Limb (tissue), 2 donors: ENCODE results near the gene ARHGDIA.

Experiments
- DNase-seq, 2 donors: peaks; one replicate each; pipeline ENCODE4 v3.0.0-alpha.2; 2016; ENCODE audit errors: extremely low spot score in 2 of 2

ARHGDIA gene

DNA sequence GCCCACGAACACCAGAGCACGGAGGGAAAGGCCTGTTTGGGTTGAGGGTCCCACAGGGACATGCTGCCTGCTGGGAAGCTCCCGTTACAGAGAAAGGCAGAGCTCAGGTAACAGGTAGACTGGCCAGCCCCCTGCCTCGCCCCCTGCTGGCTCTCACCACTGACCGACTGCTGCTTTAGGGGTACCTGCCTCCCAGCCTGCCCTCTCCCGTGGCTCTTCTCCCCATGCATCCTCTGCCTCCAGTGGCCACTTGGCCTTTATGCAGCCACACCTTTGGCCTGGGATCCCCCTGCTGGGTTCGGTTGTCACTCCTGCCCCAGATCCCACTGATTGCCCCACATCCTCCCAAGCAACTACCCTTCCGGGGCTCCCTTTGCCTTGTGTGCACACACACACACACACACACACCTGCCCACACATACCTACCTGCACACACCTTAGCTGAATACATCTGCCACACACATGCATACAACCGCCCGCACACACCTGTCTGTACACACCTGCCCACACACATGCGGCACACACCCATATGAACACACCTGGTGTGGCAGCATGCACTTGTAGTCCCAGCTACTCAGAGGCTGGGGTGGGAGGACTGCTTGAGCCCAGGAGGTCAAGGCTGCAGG lies 45.2 kb downstream of the ARHGDIA start:
- no peak for DNase-seq

DNA sequence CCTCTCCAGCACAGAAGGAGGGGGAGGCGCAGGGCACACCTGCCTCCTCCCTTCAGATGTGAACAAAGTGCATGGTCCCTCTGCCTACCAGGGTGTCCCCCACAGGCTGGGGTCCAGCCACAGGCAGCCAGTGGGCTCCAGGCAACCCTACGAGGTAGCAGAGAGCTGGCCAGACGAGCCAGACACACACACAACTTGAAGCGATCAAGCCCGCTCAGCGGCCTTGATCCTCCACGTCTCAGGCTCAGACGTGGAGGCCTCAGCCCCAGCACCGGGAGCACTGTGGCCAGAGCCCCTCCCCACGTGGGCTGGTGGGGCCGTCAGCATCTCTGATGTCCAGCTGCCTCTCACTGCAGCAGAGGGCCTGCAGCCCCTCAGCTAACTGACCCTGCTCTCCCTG lies 46.5 kb downstream of the ARHGDIA start:
- DNase-seq, result no peak

DNA sequence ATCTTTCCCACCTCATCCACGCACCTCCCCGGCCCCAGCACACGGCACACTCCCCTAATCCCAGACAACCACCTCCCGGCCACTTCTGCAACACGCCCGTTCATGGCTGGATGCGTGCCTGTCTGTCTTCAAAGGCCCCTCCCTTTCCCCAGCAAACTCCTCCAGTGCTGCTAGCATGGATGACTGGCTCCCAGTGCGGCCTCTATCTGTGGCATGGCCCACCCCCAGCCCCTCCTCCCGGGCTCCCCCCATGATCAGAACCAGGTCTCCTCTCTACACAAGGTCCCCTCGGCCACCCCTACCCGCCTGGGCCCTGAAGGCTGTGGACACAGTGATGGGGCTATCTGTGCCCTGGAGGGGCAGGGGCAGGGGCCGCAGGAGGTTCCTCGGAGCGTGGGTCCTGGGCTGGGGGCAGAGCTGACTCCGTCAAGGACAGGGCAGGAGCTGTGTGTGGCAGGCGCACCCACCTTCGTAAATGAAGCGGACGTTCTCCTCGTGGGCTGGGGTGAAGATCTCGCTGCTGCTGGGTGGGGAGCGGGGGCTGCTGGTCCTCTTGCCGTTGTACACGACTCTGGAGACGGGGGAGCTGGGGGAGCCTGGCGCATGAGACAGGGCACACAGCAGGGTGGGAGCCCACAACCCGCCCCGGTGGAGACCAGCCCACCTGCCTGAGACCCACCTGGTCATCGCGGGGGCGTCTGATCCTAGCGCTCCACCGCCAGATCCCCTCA lies 47.2 kb downstream of the ARHGDIA start:
- DNase-seq, result no peak

DNA sequence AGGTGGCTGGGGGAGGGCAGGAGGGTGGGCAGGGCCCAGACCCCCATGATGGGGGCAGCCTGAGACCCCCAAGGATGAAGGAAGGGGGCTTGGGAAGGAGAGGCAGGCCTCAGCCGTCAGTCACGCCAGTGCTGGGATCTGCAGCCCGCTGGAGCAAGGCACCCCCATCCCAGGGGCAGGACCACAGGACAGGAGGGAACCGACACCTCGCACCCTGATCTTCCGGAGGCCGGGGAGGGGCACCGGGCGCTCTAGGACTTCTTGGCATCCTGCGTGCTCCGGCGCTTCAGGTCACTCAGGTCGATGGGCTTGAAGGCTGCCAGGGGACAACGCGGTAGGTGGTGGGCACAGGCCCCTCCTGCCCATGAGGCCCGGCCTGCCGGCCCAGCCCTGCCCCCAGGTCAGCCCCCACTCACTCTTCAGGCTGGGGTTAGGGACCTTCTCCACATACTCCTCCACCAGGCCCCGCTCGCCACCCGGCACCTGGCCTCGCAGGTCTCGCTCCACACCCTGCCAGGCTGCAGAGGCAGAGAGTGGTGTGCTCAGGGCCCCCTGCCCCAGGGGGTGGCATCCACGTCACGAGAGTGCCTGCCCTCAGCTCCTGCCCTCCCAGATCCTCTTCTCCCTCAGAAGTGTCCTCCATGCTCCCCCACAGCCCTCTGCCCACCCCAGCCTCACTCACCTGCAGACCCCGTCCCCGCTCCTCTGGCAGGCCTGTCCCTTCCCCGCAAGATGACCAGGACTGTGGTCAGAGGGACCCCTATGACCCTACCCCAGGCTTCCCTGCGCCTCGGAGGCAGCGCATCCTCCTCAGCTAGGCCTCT lies 47.9 kb downstream of the ARHGDIA start:
- no peak for DNase-seq

DNA sequence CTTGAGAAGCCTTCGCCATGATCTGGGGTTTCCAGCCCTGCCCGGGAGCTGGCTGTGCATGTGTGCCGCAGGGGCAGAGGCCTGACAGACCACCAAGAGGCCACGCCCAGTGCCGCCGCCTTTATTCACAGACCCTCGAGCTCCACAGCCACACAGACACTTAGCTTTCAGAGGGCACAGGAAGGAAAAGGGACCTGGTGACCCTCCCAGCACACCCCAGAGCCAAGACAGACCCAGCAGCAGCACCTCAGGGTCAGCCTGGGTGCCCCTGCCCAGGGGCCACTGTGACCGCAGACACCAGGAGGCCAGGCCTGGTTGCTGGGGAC lies 48.9 kb downstream of the ARHGDIA start:
- DNase-seq, result no peak

DNA sequence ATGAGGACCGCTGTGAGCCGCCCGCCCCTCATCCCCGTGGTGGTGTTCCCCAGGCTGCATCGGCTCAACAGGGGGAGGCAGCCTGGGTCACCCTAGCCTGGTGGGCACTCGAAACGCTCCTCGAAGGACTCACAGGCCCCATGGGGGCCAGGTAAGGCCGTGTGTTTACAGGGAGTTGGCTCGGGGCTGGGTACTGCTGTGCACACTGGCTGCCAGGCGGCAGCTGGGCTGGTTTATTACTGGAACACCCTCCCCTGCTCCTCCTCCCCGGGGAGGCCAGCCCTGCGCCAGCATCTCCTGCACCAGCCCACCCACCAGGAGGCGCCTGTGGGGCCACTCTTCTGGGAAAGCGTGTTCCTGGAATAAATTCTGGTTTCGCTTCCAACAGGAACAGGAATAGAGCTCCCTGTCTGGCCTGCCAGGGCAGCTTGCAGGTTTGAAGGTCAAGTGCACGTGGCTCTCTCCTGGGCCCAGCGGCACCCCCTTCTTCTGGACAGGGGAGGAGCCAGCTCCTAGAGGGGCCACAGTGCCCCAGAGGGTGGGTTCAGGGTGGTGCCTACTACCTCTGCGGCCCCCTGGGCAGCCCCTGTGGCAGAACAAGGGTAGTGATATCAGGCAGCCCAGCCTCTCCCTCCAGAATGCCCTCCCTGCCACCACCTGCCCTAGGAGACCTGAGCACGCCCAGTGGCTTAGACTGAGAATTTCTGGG lies 49.4 kb downstream of the ARHGDIA start:
- DNase-seq, result no peak

DNA sequence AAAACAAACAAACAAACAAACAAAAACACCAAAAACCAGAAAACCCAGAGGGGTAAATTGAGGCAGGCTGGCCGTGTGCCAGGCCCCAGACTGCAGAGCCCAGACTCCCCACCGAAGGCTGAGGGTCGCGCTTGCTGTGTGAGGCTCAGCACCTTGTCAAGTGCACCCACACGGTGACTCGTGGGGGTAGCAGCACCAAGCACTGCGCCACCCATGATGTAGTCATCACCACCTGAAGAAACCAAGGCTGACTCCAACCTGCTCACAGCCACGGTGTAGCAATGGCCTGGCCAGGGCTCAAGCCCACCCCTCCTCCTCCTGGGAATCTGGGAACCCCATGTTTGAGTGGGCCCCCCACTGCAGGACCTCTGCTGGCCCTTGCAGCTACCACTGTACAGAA lies 50.0 kb downstream of the ARHGDIA start:
- no peak for DNase-seq

DNA sequence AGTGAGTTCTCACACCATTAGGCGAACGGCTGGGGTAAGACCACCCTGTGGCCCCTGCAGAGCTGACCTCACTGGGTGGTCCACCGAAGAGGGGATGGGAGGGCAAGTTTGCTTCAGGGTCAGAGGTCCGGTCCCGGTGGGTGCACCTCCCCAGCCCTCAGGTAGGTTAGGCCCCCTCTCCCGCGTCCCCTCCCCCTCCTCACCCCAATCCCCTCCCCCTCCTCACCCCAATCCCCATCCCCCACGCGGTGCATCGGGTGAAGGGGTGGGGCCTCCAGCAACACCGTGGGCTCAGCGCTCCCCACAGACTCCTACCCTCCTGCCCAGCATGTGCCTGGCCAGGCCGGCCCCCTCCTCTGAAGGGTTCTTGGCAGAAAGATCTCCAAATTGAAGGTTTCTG lies 51.4 kb downstream of the ARHGDIA start:
- no peak for DNase-seq

DNA sequence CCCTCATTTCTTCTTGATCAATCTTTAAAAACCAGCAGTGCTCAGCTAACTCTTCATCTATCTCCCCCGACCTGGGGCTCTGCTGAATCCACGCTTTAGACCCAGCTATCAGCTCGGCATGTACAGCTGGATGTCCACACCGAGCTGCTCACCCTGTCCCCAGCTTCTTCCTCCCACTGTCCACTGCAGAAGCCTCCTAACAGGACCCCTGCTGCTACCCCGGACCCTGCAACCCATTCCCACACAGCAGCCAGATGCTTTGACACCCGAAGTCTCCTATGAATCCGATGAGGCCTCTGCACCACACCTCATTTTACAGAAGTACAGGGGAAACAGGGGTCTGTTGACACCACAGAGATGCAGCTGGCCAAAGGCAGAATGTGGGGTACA lies 53.4 kb downstream of the ARHGDIA start:
- DNase-seq, result no peak
